Kidney (tissue), 14 donors: Measurements from ENCODE around the gene TCF3. TPM values are rescaled to one million over a fixed set of nuclear protein-coding genes. Genes with fewer than 3 reads are reported as not detected.

Source experiments
- DNase-seq, 5 donors: peaks; one replicate each; pipeline ENCODE4 v3.0.0-alpha.2; 2013 to 2020
- FAIRE-seq: peaks from 2 replicates; lab custom pipeline; 2012; peaks lifted over from hg19 to GRCh38; lab: Jason Lieb, UNC
- H3K27ac ChIP-seq, 2 donors: one replicate each; pipeline ENCODE4 v1.7.0; 2013; ENCODE audit warnings: low read depth in 2 of 2, low read length in 2 of 2, inconsistent platforms in 1 of 2
- H3K27me3 ChIP-seq: one replicate; pipeline ENCODE4 v1.7.1; 2013; ENCODE audit warnings: low read length, inconsistent platforms; ENCODE audit not compliant: control insufficient read depth, insufficient read depth
- H3K36me3 ChIP-seq, 3 donors: one replicate each; pipeline versions ENCODE4 v1.7.0 to v1.7.1; 2013; ENCODE audit warnings: low read length in 3 of 3, control low read depth in 1 of 3, inconsistent platforms in 1 of 3; ENCODE audit not compliant: insufficient read depth in 3 of 3, control insufficient read depth in 2 of 3
- H3K4me1 ChIP-seq, 3 donors: one replicate each; pipeline versions ENCODE4 v1.7.0 to v1.7.1; 2013; ENCODE audit warnings: low read length in 3 of 3, inconsistent platforms in 1 of 3, low read depth in 1 of 3; ENCODE audit not compliant: control insufficient read depth in 2 of 3, insufficient read depth in 2 of 3
- H3K4me3 ChIP-seq, 3 donors: one replicate each; pipeline versions ENCODE4 v1.7.0 to v1.8.1; 2013; ENCODE audit warnings: low read length in 3 of 3, control low read depth in 1 of 3, inconsistent platforms in 1 of 3
- H3K9ac ChIP-seq, 3 donors: one replicate each; pipeline versions ENCODE4 v1.7.0 to v1.7.1; 2013; ENCODE audit warnings: low read length in 3 of 3, control low read depth in 1 of 3, inconsistent platforms in 1 of 3
- H3K9me3 ChIP-seq, 3 donors: one replicate each; pipeline versions ENCODE4 v1.7.0 to v1.7.1; 2013; ENCODE audit warnings: low read length in 3 of 3, control low read depth in 1 of 3, inconsistent platforms in 1 of 3; ENCODE audit not compliant: control insufficient read depth in 2 of 3, insufficient read depth in 1 of 3
- intact Hi-C: fragments of 100-400 bp; cut with DNase I; formaldehyde crosslinking; loops from one replicate; pipeline ENCODE4 v1.11.1; 2022
- polyA plus RNA-seq: library from polyadenylated mRNA; stranded (reverse); fragments of 350-450 nt; fragmentation: Illumina TruSeq; extraction: RNeasy Lipid Tissue Mini Kit (QIAGEN cat#74804); gene quantifications from one replicate; pipeline ENCODE4 v1.2.3, GENCODE V29; 2014; ENCODE audit warnings: low read depth, low replicate concordance; ENCODE audit not compliant: insufficient read depth
- total RNA-seq: library from RNA; stranded (reverse); fragmentation: NEBNext Ultra II Directional; extraction: Animal tissue kit (Norgen Biotek cat#: 25700); gene quantifications from one replicate; pipeline ENCODE4 v1.2.1, GENCODE V29; 2021
- TF ChIP-seq, protein P1 (sequence below): IDR thresholded peaks from 3 replicates; pipeline ENCODE4 v1.5.1; 2012; ENCODE audit warnings: mild to moderate bottlenecking, moderate library complexity, borderline replicate concordance; ENCODE audit not compliant: insufficient read depth; ENCODE audit errors: extremely low read depth
- donor health status: control.
- donor health status: control.
- donor health status: control.
- donor health status: control.
- donor health status: control.
- donor health status: DM: yes; HTN: yes; CAD: no.
- donor health status: Normal renal cell carcinoma (clear cell type).

Gene TCF3
- total and polyA plus RNA-seq, 2 donors from 2014 or later: 20.3 to 50.2 TPM

DNA sequence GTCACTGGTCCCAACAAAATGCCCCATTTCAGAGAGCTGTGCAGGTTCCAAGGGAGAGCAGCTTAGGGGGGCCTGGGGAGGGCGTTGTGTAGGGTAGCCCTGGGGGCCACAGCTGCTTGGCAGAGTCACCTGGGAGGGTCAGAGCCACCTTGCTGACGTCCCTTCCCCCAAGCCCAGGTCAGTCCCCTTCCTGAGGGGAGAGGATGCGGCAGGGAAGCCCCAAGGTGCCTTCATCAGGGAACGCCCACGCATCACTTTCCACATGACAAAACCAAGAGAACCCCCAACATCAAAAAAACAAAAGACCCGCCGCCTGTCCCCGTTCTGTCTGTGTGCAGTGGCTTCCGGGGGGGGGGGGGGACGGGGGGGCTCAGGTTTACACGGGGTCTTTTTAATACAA is 41.8 kb downstream of the TCF3 start:
- DNase-seq (no peak), FAIRE-seq (no peak)
- intact Hi-C loops: no loop called here
- Histone ChIP-seq H3K36me3 (peaks cover 0 to 7% (median 3%) of the 10 kb centered on the region in 3 donors), H3K4me1 (peaks cover 0 to 8% (median 2%) of the 10 kb centered on the region in 3 donors), H3K27ac (no peak overlapping the region), H3K9me3 (no peaks in the 10 kb centered on the region), H3K9ac (no peak overlapping the region), H3K4me3 (no peak overlapping the region), H3K27me3 (no peaks in the 10 kb centered on the region)
- TF ChIP-seq, protein P1, sequence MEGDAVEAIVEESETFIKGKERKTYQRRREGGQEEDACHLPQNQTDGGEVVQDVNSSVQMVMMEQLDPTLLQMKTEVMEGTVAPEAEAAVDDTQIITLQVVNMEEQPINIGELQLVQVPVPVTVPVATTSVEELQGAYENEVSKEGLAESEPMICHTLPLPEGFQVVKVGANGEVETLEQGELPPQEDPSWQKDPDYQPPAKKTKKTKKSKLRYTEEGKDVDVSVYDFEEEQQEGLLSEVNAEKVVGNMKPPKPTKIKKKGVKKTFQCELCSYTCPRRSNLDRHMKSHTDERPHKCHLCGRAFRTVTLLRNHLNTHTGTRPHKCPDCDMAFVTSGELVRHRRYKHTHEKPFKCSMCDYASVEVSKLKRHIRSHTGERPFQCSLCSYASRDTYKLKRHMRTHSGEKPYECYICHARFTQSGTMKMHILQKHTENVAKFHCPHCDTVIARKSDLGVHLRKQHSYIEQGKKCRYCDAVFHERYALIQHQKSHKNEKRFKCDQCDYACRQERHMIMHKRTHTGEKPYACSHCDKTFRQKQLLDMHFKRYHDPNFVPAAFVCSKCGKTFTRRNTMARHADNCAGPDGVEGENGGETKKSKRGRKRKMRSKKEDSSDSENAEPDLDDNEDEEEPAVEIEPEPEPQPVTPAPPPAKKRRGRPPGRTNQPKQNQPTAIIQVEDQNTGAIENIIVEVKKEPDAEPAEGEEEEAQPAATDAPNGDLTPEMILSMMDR: no peak

DNA sequence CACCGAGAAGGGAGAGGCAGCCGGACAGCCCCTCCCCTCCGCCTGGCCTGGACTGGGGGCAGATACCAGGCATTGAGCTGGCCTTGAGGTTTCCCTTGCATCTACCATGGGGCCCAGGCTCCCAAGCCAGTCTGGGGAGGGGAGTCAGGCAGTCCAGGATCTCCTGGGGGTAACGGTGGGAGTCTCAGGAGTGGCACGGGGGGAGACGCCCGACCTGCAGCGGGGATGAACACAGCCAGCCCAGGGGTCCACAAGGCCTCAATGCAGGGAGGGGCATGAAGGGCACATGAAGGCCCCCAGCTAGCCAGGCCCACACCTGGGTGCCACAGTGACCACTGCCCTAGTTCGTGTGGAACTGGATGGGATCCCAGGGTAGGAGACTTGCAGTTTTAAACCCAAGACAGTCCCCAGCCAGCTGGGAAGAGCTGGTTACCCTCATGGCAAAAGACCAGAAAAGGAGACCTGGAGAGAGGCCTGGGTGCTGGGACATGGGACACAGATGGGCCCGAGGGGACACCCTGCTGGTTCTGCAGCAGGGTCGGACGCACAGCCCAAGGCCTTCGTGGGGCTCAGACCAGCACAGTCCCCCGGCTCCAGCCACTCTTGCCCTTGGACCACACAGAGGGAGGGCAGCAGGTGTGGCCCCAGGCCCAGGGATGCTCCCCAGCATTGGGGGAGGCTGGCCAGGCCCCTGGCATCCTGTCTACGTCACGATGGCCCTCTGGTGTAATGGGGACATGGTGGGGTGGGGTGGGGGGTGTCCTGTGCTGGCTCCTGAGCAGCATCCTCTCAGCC is 42.5 kb downstream of the TCF3 start:
- no peak overlapping the region for H3K4me3 ChIP-seq
- H3K9me3 ChIP-seq: no peaks in the 10 kb centered on the region
- H3K36me3 ChIP-seq: peaks cover 0 to 6% (median 3%) of the 10 kb centered on the region in 3 donors
- DNase-seq (no peak), FAIRE-seq (no peak)
- peaks cover 0 to 8% (median 3%) of the 10 kb centered on the region in 3 donors for H3K4me1 ChIP-seq
- H3K27me3 ChIP-seq: no peaks in the 10 kb centered on the region
- intact Hi-C loops: no loop called here
- no peak overlapping the region for H3K9ac ChIP-seq
- no peak overlapping the region for H3K27ac ChIP-seq
- TF ChIP-seq, protein P1: no peak

DNA sequence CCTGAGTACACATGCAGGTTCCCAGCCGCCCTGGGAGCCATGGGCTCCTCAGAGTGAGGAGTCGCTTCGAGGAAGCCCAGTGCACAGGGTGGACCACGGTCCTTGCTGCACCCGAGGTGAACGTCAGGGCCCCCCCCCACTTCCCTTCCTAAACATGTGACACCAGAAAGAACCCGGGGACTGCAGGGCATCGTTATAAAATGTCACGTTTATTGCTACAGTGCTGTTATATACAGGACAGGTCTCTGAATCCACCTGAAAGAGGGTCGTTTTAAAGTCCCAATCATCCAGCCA is 43.4 kb downstream of the TCF3 start:
- TF ChIP-seq, protein P1: no peak
- FAIRE-seq: no peak
- intact Hi-C loops: no loop called here

More for the DNA sequence above, 43.4 kb downstream of the TCF3 start:
- H3K4me1 ChIP-seq: peaks cover 0 to 8% (median 3%) of the 10 kb centered on the region in 3 donors
- no peaks in the 10 kb centered on the region for H3K9me3 ChIP-seq
- no peak overlapping the region for H3K27ac ChIP-seq
- H3K4me3 ChIP-seq: no peak overlapping the region
- peaks cover 0 to 4% (median 3%) of the 10 kb centered on the region in 3 donors for H3K36me3 ChIP-seq
- H3K27me3 ChIP-seq: no peaks in the 10 kb centered on the region
- no peak overlapping the region for H3K9ac ChIP-seq
- no peak for DNase-seq
